Measurements from ENCODE around the gene BPIFB1. TPM values are rescaled to one million over a fixed set of nuclear protein-coding genes. Genes with fewer than 3 reads are reported as not detected.

The BPIFB1 gene
- total RNA-seq, 4 donors from 2014 or later = not detected

DNA sequence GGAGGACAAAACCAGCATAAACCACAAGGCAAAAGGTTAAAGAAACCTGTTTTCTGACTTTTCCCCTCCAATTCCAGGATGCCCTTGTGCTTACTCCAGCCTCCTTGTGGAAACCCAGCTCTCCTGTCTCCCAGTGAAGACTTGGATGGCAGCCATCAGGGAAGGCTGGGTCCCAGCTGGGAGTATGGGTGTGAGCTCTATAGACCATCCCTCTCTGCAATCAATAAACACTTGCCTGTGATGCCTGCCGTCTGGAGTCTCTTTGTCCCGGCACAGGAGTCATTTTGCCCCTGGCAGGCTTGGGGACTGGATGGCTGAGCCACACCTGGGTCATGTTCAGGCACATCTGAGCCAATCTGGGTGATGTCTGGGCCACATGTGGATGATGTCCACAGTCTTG, 26.6 kb downstream of the BPIFB1 start:
- TF ChIP-seq POLR2AphosphoS5 (IDR thresholded peaks at IDR 0.05) (no peak), EP300 (IDR thresholded peaks at IDR 0.05) (no peak), POLR2A (IDR thresholded peaks at IDR 0.05) (no peak)
- TF ChIP-seq, protein P1, sequence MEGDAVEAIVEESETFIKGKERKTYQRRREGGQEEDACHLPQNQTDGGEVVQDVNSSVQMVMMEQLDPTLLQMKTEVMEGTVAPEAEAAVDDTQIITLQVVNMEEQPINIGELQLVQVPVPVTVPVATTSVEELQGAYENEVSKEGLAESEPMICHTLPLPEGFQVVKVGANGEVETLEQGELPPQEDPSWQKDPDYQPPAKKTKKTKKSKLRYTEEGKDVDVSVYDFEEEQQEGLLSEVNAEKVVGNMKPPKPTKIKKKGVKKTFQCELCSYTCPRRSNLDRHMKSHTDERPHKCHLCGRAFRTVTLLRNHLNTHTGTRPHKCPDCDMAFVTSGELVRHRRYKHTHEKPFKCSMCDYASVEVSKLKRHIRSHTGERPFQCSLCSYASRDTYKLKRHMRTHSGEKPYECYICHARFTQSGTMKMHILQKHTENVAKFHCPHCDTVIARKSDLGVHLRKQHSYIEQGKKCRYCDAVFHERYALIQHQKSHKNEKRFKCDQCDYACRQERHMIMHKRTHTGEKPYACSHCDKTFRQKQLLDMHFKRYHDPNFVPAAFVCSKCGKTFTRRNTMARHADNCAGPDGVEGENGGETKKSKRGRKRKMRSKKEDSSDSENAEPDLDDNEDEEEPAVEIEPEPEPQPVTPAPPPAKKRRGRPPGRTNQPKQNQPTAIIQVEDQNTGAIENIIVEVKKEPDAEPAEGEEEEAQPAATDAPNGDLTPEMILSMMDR (IDR thresholded peaks at IDR 0.05) = no peak
- H3K36me3 ChIP-seq = no peaks in the 10 kb centered on the region
- H3K4me3 ChIP-seq = no peak overlapping the region
- H3K27ac ChIP-seq = no peak overlapping the region
- DNase-seq (ENCODE audit: low spot score in 2 of 2) = no peak
- no peaks in the 10 kb centered on the region for H3K9me3 ChIP-seq
- 0% methylated on average over 2 of the region's 2 CpGs for WGBS
- no peaks in the 10 kb centered on the region for H3K27me3 ChIP-seq
- no peaks in the 10 kb centered on the region for H3K4me1 ChIP-seq

DNA sequence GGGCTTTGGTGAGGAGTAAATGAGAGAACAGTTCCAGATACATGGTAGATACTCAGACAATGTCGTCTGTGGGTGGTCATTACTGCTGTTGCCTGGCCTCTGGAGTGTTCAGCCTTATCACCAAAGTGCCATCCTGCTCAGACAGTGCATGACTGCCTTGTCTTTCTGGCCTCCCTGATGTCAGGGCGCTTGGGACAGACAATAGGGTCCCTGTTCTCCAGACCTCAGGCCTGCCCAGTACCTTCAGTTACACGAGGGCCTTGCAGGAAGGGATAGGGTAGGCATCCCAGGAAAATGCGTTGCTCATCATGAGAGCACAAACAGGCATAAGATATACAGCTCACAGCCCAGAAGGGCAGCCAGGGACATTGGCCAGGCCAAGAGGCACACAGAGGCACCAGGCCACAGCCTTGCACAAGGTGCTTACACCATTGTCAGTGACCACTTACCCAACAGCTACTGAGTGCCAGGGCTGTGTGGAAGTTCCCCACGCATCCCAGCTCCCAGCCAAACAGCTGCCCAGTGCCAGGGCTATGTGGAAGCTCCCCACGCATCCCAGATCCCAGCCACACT, 27.4 kb downstream of the BPIFB1 start:
- Histone ChIP-seq H3K27me3 (no peaks in the 10 kb centered on the region), H3K4me1 (no peaks in the 10 kb centered on the region), H3K4me3 (no peak overlapping the region), H3K36me3 (no peaks in the 10 kb centered on the region), H3K9me3 (no peaks in the 10 kb centered on the region), H3K27ac (no peak overlapping the region)
- WGBS = 85% methylated on average over 5 of the region's 6 CpGs
- no peak for DNase-seq (ENCODE audit: low spot score in 2 of 2)
- TF ChIP-seq POLR2A (IDR thresholded peaks at IDR 0.05) (no peak), EP300 (IDR thresholded peaks at IDR 0.05) (no peak), POLR2AphosphoS5 (IDR thresholded peaks at IDR 0.05) (no peak)
- TF ChIP-seq, protein P1 (IDR thresholded peaks at IDR 0.05) = no peak

- DNase-seq (ENCODE audit: low spot score in 2 of 2) = no peak
- TF ChIP-seq POLR2A (IDR thresholded peaks at IDR 0.05) (no peak), POLR2AphosphoS5 (IDR thresholded peaks at IDR 0.05) (no peak), EP300 (IDR thresholded peaks at IDR 0.05) (no peak)
- TF ChIP-seq, protein P1 (IDR thresholded peaks at IDR 0.05) = no peak
- Histone ChIP-seq H3K4me3 (no peak overlapping the region), H3K9me3 (no peaks in the 10 kb centered on the region), H3K4me1 (no peaks in the 10 kb centered on the region), H3K36me3 (no peaks in the 10 kb centered on the region), H3K27me3 (no peaks in the 10 kb centered on the region), H3K27ac (no peak overlapping the region)
- 82% methylated on average over 8 of the region's 8 CpGs for WGBS
Observed at GRCh38 chr20:33311011-33311410, 28.0 kb downstream of the BPIFB1 start.

GRCh38 chr20:33311996-33312395, 29.0 kb downstream of the BPIFB1 start:
- no peak overlapping the region for H3K27ac ChIP-seq
- H3K4me3 ChIP-seq = no peak overlapping the region
- no peak for TF ChIP-seq POLR2AphosphoS5 (IDR thresholded peaks at IDR 0.05)
- no peak for TF ChIP-seq EP300 (IDR thresholded peaks at IDR 0.05)
- no peak for TF ChIP-seq POLR2A (IDR thresholded peaks at IDR 0.05)
- TF ChIP-seq, protein P1 (IDR thresholded peaks at IDR 0.05) = no peak
- H3K9me3 ChIP-seq = no peaks in the 10 kb centered on the region
- no peaks in the 10 kb centered on the region for H3K36me3 ChIP-seq
- H3K4me1 ChIP-seq = no peaks in the 10 kb centered on the region
- H3K27me3 ChIP-seq = no peaks in the 10 kb centered on the region
- 51% methylated on average over 4 of the region's 4 CpGs for WGBS
- DNase-seq (ENCODE audit: low spot score in 2 of 2) = no peak

GRCh38 chr20:33312583-33312982, 29.6 kb downstream of the BPIFB1 start:
- TF ChIP-seq POLR2A (IDR thresholded peaks at IDR 0.05) = no peak
- TF ChIP-seq, protein P1 (IDR thresholded peaks at IDR 0.05) = no peak
- no peak for TF ChIP-seq EP300 (IDR thresholded peaks at IDR 0.05)
- TF ChIP-seq POLR2AphosphoS5 (IDR thresholded peaks at IDR 0.05) = no peak
- no peaks in the 10 kb centered on the region for H3K4me1 ChIP-seq
- no peaks in the 10 kb centered on the region for H3K9me3 ChIP-seq
- 75% methylated on average over 11 of the region's 11 CpGs for WGBS
- H3K36me3 ChIP-seq = no peaks in the 10 kb centered on the region
- no peak overlapping the region for H3K4me3 ChIP-seq
- no peak for DNase-seq (ENCODE audit: low spot score in 2 of 2)
- H3K27me3 ChIP-seq = peaks cover 5% of the 10 kb centered on the region
- no peak overlapping the region for H3K27ac ChIP-seq

Data from suprapubic skin (tissue), 4 donors.